HEK293 (cell line): ENCODE measurements around the gene RXFP4.

ENCODE experiments used
- CTCF ChIA-PET: fragments of 350-600 bp; formaldehyde crosslinking; extraction: SDS; loops from one replicate; lab custom pipeline; 2021; ENCODE audit warnings: antibody characterized with exemption; lab: Yijun Ruan, JAX
- POLR2A ChIA-PET: fragments of 300-600 bp; formaldehyde crosslinking; extraction: SDS; loops from one replicate; lab custom pipeline; 2020; ENCODE audit warnings: antibody characterized with exemption, inconsistent platforms; lab: Yijun Ruan, JAX
- H3K27ac ChIP-seq: fragments of 200-500 bp; sonication (Bioruptor generic); 2 replicates; pipeline ENCODE4 v1.5.1; 2014; ENCODE audit warnings: low read depth, low read length, control low read depth, inconsistent platforms; ENCODE audit errors: extremely low read depth
- H3K36me3 ChIP-seq, 2 experiments: fragments of 200-500 bp in 1 of 2; sonication (Bioruptor generic) in 1 of 2; 1 replicate in 1 of 2; 2 replicates in 1 of 2; pipeline ENCODE4 v1.5.1; 2014 to 2017; ENCODE audit warnings: inconsistent platforms in 2 of 2, low read length in 2 of 2; ENCODE audit not compliant: control insufficient read depth in 2 of 2, insufficient read depth in 1 of 2
- H3K4me1 ChIP-seq: fragments of 200-500 bp; sonication (Bioruptor generic); 2 replicates; pipeline ENCODE4 v1.5.1; 2014; ENCODE audit warnings: mild to moderate bottlenecking, low read length, inconsistent platforms; ENCODE audit not compliant: control insufficient read depth, insufficient read depth
- H3K4me3 ChIP-seq: 2 replicates; pipeline ENCODE4 v1.5.1; 2011; ENCODE audit warnings: low read depth, mild to moderate bottlenecking, control low read depth, low read length, moderate library complexity
- H3K9me3 ChIP-seq: fragments of 200-500 bp; sonication (Bioruptor generic); 2 replicates; pipeline ENCODE4 v1.5.1; 2014; ENCODE audit warnings: low read depth, low read length, inconsistent platforms; ENCODE audit not compliant: control insufficient read depth, insufficient read depth
- BCL11B ChIP-seq: fragments of 450-650 bp; formaldehyde crosslinking; IDR thresholded peaks from 2 replicates; pipeline ENCODE4 v1.5.1; 2016; ENCODE audit warnings: low read depth, missing biosample characterization, missing genetic modification characterization
- OSR2 ChIP-seq: fragments of 450-650 bp; formaldehyde crosslinking; IDR thresholded peaks from 2 replicates; pipeline ENCODE4 v1.5.1; 2016; ENCODE audit warnings: missing biosample characterization, missing genetic modification characterization
- ZFP3 ChIP-seq: fragments of 450-650 bp; formaldehyde crosslinking; IDR thresholded peaks from 2 replicates; pipeline ENCODE4 v1.5.1; 2016; ENCODE audit warnings: low read depth, missing biosample characterization, missing genetic modification characterization
- ZNF10 ChIP-seq: fragments of 450-650 bp; formaldehyde crosslinking; IDR thresholded peaks from 2 replicates; pipeline ENCODE4 v1.5.1; 2017; ENCODE audit warnings: missing biosample characterization, missing genetic modification characterization
- ZNF155 ChIP-seq: fragments of 450-650 bp; formaldehyde crosslinking; IDR thresholded peaks from 2 replicates; pipeline ENCODE4 v1.5.1; 2016; ENCODE audit warnings: missing biosample characterization, missing genetic modification characterization
- ZNF184 ChIP-seq: fragments of 450-650 bp; IDR thresholded peaks from 2 replicates; pipeline ENCODE4 v1.5.1; 2018; ENCODE audit warnings: missing biosample characterization, mild to moderate bottlenecking, missing genetic modification characterization
- ZNF292 ChIP-seq: fragments of 450-650 bp; formaldehyde crosslinking; IDR thresholded peaks from 2 replicates; pipeline ENCODE4 v1.5.1; 2016; ENCODE audit warnings: low read depth, missing biosample characterization, missing genetic modification characterization, borderline replicate concordance
- ZNF354C ChIP-seq: fragments of 450-650 bp; formaldehyde crosslinking; IDR thresholded peaks from 2 replicates; pipeline ENCODE4 v1.5.1; 2016; ENCODE audit warnings: missing biosample characterization, missing genetic modification characterization, low read depth, borderline replicate concordance
- ZNF37A ChIP-seq: fragments of 450-650 bp; IDR thresholded peaks from 2 replicates; pipeline ENCODE4 v1.5.1; 2018; ENCODE audit warnings: missing biosample characterization, missing genetic modification characterization
- ZNF555 ChIP-seq: fragments of 450-650 bp; formaldehyde crosslinking; conservative IDR thresholded peaks from 2 replicates; pipeline ENCODE4 v1.5.1; 2017; ENCODE audit warnings: missing biosample characterization, mild to moderate bottlenecking, missing genetic modification characterization, inconsistent platforms
- ZNF626 ChIP-seq: fragments of 450-650 bp; sonication (Bioruptor Pico); formaldehyde crosslinking; IDR thresholded peaks from 2 replicates; pipeline ENCODE4 v1.5.1; 2018; ENCODE audit warnings: missing biosample characterization, missing genetic modification characterization, inconsistent platforms
- ZSCAN30 ChIP-seq: fragments of 450-650 bp; IDR thresholded peaks from 2 replicates; pipeline ENCODE4 v1.5.1; 2018; ENCODE audit warnings: missing biosample characterization, mild to moderate bottlenecking, missing genetic modification characterization, moderate library complexity
- ZXDB ChIP-seq: fragments of 450-650 bp; formaldehyde crosslinking; IDR thresholded peaks from 2 replicates; pipeline ENCODE4 v1.5.1; 2016; ENCODE audit warnings: missing biosample characterization, missing genetic modification characterization
- TF ChIP-seq, protein P1 (sequence below): fragments of 450-650 bp; formaldehyde crosslinking; IDR thresholded peaks from 2 replicates; pipeline ENCODE4 v1.5.1; 2016; ENCODE audit warnings: missing biosample characterization, missing genetic modification characterization
- TF ChIP-seq, protein P2 (sequence below): fragments of 450-650 bp; IDR thresholded peaks from 2 replicates; pipeline ENCODE4 v1.5.1; 2018; ENCODE audit warnings: missing biosample characterization, mild to moderate bottlenecking, missing genetic modification characterization
- TF ChIP-seq, protein P3 (sequence below): fragments of 450-650 bp; formaldehyde crosslinking; IDR thresholded peaks from 2 replicates; pipeline ENCODE4 v1.5.1; 2016; ENCODE audit warnings: missing biosample characterization, missing genetic modification characterization
- TF ChIP-seq, protein P4 (sequence below): fragments of 450-650 bp; formaldehyde crosslinking; IDR thresholded peaks from 2 replicates; pipeline ENCODE4 v1.5.1; 2017; ENCODE audit warnings: missing biosample characterization, mild to moderate bottlenecking, missing genetic modification characterization, moderate library complexity

The RXFP4 gene

DNA sequence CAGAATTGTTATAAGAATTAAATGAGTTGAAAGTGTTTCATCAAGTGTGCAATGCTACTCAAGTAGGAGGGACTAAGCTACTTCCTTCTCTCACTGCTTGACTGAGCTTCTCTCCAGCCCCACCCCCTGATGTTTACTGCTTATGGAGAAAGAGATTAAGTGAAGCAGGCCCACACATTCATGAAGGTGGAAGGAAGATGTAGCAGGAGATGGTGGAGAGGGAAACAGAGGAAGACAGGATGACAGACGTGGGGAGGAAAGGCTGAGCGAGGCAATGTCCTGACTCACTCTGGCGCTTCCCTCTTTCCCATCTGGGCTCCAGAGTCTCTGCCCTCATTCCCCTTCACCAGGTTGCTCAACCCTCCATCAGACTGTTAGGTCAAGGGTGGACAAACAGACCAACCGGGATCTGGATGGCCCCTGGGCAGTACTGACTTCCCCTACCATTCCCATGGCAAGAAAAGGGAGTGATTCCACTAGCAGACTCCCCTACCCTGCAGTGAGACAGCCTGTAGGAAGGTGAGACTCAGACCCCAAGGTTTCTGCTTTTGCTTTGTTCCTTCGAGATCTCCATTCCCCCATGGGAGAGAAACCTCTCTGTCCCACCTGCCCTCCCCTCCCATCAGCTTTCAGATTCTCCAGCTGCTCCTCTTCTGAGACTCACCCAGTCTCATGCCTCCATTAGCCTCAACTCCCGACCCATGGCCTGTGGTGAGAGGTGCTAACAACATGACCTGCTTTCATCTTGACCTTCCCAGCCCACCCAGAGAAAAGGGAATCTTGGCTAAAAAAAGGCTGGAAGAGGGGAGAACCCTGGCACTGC lies 40.0 kb downstream of the RXFP4 start (continued):
- TF ChIP-seq ZNF155 (tag by site-specific recombination) (no peak), ZXDB (tag by site-specific recombination) (no peak), ZNF10 (tag by site-specific recombination) (0 out of 2 replicates have a peak, but pooled peaks have one; percentile 45), ZNF37A (tag by site-specific recombination) (no peak), BCL11B (tag by site-specific recombination) (no peak), ZNF626 (tag by site-specific recombination) (no peak), ZNF354C (no peak), OSR2 (tag by site-specific recombination) (peak; percentile 74), ZNF555 (tag by site-specific recombination) (no peak), ZSCAN30 (no peak), ZNF292 (tag by site-specific recombination) (no peak)
- TF ChIP-seq, protein P1, sequence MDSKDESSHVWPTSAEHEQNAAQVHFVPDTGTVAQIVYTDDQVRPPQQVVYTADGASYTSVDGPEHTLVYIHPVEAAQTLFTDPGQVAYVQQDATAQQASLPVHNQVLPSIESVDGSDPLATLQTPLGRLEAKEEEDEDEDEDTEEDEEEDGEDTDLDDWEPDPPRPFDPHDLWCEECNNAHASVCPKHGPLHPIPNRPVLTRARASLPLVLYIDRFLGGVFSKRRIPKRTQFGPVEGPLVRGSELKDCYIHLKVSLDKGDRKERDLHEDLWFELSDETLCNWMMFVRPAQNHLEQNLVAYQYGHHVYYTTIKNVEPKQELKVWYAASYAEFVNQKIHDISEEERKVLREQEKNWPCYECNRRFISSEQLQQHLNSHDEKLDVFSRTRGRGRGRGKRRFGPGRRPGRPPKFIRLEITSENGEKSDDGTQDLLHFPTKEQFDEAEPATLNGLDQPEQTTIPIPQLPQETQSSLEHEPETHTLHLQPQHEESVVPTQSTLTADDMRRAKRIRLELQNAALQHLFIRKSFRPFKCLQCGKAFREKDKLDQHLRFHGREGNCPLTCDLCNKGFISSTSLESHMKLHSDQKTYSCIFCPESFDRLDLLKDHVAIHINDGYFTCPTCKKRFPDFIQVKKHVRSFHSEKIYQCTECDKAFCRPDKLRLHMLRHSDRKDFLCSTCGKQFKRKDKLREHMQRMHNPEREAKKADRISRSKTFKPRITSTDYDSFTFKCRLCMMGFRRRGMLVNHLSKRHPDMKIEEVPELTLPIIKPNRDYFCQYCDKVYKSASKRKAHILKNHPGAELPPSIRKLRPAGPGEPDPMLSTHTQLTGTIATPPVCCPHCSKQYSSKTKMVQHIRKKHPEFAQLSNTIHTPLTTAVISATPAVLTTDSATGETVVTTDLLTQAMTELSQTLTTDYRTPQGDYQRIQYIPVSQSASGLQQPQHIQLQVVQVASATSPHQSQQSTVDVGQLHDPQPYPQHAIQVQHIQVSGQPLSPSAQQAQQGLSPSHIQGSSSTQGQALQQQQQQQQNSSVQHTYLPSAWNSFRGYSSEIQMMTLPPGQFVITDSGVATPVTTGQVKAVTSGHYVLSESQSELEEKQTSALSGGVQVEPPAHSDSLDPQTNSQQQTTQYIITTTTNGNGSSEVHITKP (tag by site-specific recombination) = peak; percentile 57; the same call in 1 of the 2 replicates
- TF ChIP-seq, protein P2, sequence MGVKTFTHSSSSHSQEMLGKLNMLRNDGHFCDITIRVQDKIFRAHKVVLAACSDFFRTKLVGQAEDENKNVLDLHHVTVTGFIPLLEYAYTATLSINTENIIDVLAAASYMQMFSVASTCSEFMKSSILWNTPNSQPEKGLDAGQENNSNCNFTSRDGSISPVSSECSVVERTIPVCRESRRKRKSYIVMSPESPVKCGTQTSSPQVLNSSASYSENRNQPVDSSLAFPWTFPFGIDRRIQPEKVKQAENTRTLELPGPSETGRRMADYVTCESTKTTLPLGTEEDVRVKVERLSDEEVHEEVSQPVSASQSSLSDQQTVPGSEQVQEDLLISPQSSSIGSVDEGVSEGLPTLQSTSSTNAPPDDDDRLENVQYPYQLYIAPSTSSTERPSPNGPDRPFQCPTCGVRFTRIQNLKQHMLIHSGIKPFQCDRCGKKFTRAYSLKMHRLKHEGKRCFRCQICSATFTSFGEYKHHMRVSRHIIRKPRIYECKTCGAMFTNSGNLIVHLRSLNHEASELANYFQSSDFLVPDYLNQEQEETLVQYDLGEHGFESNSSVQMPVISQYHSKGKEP (tag by site-specific recombination) = no peak

DNA sequence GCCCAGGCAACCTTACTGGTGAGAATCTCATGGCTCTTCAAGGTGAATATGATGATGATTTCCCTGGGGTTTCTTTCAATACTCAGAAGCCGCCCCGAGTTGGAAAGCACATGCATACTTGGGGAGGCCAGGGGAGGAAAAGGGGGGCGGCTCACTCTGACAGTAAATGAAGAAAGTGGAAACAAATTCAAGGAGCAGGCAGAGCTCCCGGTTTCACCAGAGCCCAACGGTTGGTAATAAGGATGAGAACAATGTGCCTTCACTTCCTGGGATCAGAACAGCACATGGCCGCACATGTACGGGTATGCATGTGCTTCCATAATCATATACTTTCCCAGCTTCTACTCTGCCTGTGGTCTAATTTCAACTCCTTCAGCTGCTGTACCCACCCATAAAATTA lies 40.7 kb downstream of the RXFP4 start:
- Histone ChIP-seq H3K9me3 (no peaks in the 10 kb centered on the region), H3K4me3 (no peak overlapping the region), H3K36me3 (no peaks in the 10 kb centered on the region), H3K27ac (no peak overlapping the region), H3K4me1 (peaks cover 20% of the 10 kb centered on the region)
- POLR2A ChIA-PET = no interaction called here
- CTCF ChIA-PET = interaction anchor here (0.7 to 2.7 kb wide), 5 partner anchors 13 to 84 kb away, joined by 3 to 6 read pairs (median 6); no protein-coding TSS in a partner anchor
- TF ChIP-seq ZNF184 (tag by site-specific recombination) = no peak
- TF ChIP-seq, protein P3, sequence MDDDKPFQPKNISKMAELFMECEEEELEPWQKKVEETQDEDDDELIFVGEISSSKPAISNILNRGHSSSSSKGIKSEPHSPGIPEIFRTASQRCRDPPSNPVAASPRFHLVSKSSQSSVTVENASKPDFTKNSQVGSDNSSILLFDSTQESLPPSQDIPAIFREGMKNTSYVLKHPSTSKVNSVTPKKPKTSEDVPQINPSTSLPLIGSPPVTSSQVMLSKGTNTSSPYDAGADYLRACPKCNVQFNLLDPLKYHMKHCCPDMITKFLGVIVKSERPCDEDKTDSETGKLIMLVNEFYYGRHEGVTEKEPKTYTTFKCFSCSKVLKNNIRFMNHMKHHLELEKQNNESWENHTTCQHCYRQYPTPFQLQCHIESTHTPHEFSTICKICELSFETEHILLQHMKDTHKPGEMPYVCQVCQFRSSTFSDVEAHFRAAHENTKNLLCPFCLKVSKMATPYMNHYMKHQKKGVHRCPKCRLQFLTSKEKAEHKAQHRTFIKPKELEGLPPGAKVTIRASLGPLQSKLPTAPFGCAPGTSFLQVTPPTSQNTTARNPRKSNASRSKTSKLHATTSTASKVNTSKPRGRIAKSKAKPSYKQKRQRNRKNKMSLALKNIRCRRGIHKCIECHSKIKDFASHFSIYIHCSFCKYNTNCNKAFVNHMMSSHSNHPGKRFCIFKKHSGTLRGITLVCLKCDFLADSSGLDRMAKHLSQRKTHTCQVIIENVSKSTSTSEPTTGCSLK (tag by site-specific recombination) = no peak
- TF ChIP-seq ZFP3 (tag by site-specific recombination) = no peak
- TF ChIP-seq, protein P4, sequence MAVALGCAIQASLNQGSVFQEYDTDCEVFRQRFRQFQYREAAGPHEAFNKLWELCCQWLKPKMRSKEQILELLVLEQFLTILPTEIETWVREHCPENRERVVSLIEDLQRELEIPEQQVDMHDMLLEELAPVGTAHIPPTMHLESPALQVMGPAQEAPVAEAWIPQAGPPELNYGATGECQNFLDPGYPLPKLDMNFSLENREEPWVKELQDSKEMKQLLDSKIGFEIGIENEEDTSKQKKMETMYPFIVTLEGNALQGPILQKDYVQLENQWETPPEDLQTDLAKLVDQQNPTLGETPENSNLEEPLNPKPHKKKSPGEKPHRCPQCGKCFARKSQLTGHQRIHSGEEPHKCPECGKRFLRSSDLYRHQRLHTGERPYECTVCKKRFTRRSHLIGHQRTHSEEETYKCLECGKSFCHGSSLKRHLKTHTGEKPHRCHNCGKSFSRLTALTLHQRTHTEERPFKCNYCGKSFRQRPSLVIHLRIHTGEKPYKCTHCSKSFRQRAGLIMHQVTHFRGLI (tag by site-specific recombination) = peak; percentile 63; the same call in 1 of the 2 replicates
